ENCODE results near the gene ZNF439.
"Not testable (repeated sequence)": the region's sequence is repeated elsewhere in the genome, so short reads cannot be mapped to it uniquely, and the experiment has no call there.

The ZNF439 gene

GRCh38 chr19:11856596-11857250, 8.2 kb downstream of the ZNF439 start:
- peaks cover 26% of the 10 kb centered on the region; the same call in 1 of the 2 replicates for H3K9me3 ChIP-seq (ENCODE audit: insufficient read depth, low read depth, low read length)
- H3K27me3 ChIP-seq (ENCODE audit: insufficient read depth, low read length, poor library complexity, severe bottlenecking) = no peaks in the 10 kb centered on the region
- no peaks in the 10 kb centered on the region for H4K20me1 ChIP-seq (ENCODE audit: insufficient read depth, low read length, poor library complexity, severe bottlenecking)
- H3K79me2 ChIP-seq (ENCODE audit: insufficient read depth, low read length) = peaks cover 22% of the 10 kb centered on the region
- no peak overlapping the region for H3K9ac ChIP-seq (ENCODE audit: low read depth, low read length, poor library complexity, severe bottlenecking)
- TF ChIP-seq, protein P1, sequence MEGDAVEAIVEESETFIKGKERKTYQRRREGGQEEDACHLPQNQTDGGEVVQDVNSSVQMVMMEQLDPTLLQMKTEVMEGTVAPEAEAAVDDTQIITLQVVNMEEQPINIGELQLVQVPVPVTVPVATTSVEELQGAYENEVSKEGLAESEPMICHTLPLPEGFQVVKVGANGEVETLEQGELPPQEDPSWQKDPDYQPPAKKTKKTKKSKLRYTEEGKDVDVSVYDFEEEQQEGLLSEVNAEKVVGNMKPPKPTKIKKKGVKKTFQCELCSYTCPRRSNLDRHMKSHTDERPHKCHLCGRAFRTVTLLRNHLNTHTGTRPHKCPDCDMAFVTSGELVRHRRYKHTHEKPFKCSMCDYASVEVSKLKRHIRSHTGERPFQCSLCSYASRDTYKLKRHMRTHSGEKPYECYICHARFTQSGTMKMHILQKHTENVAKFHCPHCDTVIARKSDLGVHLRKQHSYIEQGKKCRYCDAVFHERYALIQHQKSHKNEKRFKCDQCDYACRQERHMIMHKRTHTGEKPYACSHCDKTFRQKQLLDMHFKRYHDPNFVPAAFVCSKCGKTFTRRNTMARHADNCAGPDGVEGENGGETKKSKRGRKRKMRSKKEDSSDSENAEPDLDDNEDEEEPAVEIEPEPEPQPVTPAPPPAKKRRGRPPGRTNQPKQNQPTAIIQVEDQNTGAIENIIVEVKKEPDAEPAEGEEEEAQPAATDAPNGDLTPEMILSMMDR (conservative IDR thresholded peaks at IDR 0.05; ENCODE audit: low read length) = no peak
- TF ChIP-seq EZH2phosphoT487 (IDR thresholded peaks at IDR 0.05; ENCODE audit: borderline replicate concordance) = no peak
- H2AFZ ChIP-seq (ENCODE audit: low read length) = no peak overlapping the region
- 0 out of 2 replicates have a peak, but pooled peaks cover 2% of the 10 kb centered on the region for H3K36me3 ChIP-seq (ENCODE audit: insufficient read depth, low read length)
- H3F3A ChIP-seq (ENCODE audit: low read depth) = no peaks in the 10 kb centered on the region
- no peaks in the 10 kb centered on the region for H3K4me1 ChIP-seq (ENCODE audit: insufficient read depth, low read length, poor library complexity, severe bottlenecking)
- H3K4me3 ChIP-seq (ENCODE audit: low read length, poor library complexity, severe bottlenecking) = no peak overlapping the region
- no peak overlapping the region for H3K4me2 ChIP-seq (ENCODE audit: low read depth, low read length, poor library complexity, severe bottlenecking)
- no peaks in the 10 kb centered on the region for H3K9me2 ChIP-seq (replicated peaks; ENCODE audit: low read depth, low read length)

DNA sequence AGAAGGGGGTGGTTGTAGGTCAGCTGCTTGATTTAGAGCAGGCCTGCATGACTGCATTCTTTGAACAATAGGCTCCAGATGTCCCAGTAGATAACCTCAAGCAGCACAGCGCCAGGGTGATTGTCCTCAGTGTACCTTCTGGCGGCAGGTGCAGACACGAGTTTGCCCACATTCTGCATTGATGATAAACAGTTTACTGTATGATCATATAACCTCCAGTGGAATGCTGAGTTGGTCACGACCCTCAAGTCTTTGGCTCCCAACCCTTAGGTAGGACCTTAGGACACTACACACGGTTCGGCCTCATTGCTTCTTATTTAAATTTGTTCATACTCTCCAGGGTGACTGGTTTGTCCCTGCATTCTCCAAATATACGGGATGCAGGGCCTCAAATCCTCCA, 12.2 kb downstream of the ZNF439 start:
- Histone ChIP-seq H4K20me1 (ENCODE audit: insufficient read depth, low read length, poor library complexity, severe bottlenecking) (no peaks in the 10 kb centered on the region), H3K79me2 (ENCODE audit: insufficient read depth, low read length) (no peaks in the 10 kb centered on the region), H3K9me2 (replicated peaks; ENCODE audit: low read depth, low read length) (no peaks in the 10 kb centered on the region), H3F3A (ENCODE audit: low read depth) (no peaks in the 10 kb centered on the region), H3K4me3 (ENCODE audit: low read length, poor library complexity, severe bottlenecking) (no peak overlapping the region), H3K27me3 (ENCODE audit: insufficient read depth, low read length, poor library complexity, severe bottlenecking) (no peaks in the 10 kb centered on the region), H2AFZ (ENCODE audit: low read length) (no peak overlapping the region), H3K4me2 (ENCODE audit: low read depth, low read length, poor library complexity, severe bottlenecking) (no peak overlapping the region), H3K4me1 (ENCODE audit: insufficient read depth, low read length, poor library complexity, severe bottlenecking) (no peaks in the 10 kb centered on the region), H3K36me3 (ENCODE audit: insufficient read depth, low read length) (peaks cover under 1% of the 10 kb centered on the region; the same call in 1 of the 2 replicates), H3K9ac (ENCODE audit: low read depth, low read length, poor library complexity, severe bottlenecking) (no peak overlapping the region), H3K9me3 (ENCODE audit: insufficient read depth, low read depth, low read length) (peaks cover 19% of the 10 kb centered on the region; the same call in 1 of the 2 replicates)
- TF ChIP-seq EZH2phosphoT487 (IDR thresholded peaks at IDR 0.05; ENCODE audit: borderline replicate concordance) = no peak
- TF ChIP-seq, protein P1 (conservative IDR thresholded peaks at IDR 0.05; ENCODE audit: low read length) = no peak

GRCh38 chr19:11861301-11861700, 12.8 kb downstream of the ZNF439 start:
- H3K27me3 ChIP-seq (ENCODE audit: insufficient read depth, low read length, poor library complexity, severe bottlenecking) = no peaks in the 10 kb centered on the region
- no peak overlapping the region for H3K4me3 ChIP-seq (ENCODE audit: low read length, poor library complexity, severe bottlenecking)
- no peak overlapping the region for H2AFZ ChIP-seq (ENCODE audit: low read length)
- H3K9me2 ChIP-seq (replicated peaks; ENCODE audit: low read depth, low read length) = no peaks in the 10 kb centered on the region
- TF ChIP-seq EZH2phosphoT487 (IDR thresholded peaks at IDR 0.05; ENCODE audit: borderline replicate concordance) = no peak
- TF ChIP-seq, protein P1 (conservative IDR thresholded peaks at IDR 0.05; ENCODE audit: low read length) = no peak
- H3F3A ChIP-seq (ENCODE audit: low read depth) = no peaks in the 10 kb centered on the region
- H3K9ac ChIP-seq (ENCODE audit: low read depth, low read length, poor library complexity, severe bottlenecking) = no peak overlapping the region
- H4K20me1 ChIP-seq (ENCODE audit: insufficient read depth, low read length, poor library complexity, severe bottlenecking) = no peaks in the 10 kb centered on the region
- peaks cover 6% of the 10 kb centered on the region for H3K36me3 ChIP-seq (ENCODE audit: insufficient read depth, low read length)
- no peaks in the 10 kb centered on the region for H3K4me1 ChIP-seq (ENCODE audit: insufficient read depth, low read length, poor library complexity, severe bottlenecking)
- H3K4me2 ChIP-seq (ENCODE audit: low read depth, low read length, poor library complexity, severe bottlenecking) = no peak overlapping the region
- no peaks in the 10 kb centered on the region for H3K79me2 ChIP-seq (ENCODE audit: insufficient read depth, low read length)
- peaks cover 24% of the 10 kb centered on the region; the same call in 1 of the 2 replicates for H3K9me3 ChIP-seq (ENCODE audit: insufficient read depth, low read depth, low read length)

- peaks cover 40% of the 10 kb centered on the region for H3K36me3 ChIP-seq (ENCODE audit: insufficient read depth, low read length)
- not testable (repeated sequence) for H3K9ac ChIP-seq (ENCODE audit: low read depth, low read length, poor library complexity, severe bottlenecking); H3K4me3 ChIP-seq (ENCODE audit: low read length, poor library complexity, severe bottlenecking); H3K27me3 ChIP-seq (ENCODE audit: insufficient read depth, low read length, poor library complexity, severe bottlenecking); H3K9me2 ChIP-seq (replicated peaks; ENCODE audit: low read depth, low read length); H3K4me2 ChIP-seq (ENCODE audit: low read depth, low read length, poor library complexity, severe bottlenecking); H4K20me1 ChIP-seq (ENCODE audit: insufficient read depth, low read length, poor library complexity, severe bottlenecking); H3K79me2 ChIP-seq (ENCODE audit: insufficient read depth, low read length); H3K4me1 ChIP-seq (ENCODE audit: insufficient read depth, low read length, poor library complexity, severe bottlenecking); H2AFZ ChIP-seq (ENCODE audit: low read length); H3F3A ChIP-seq (ENCODE audit: low read depth)
- peaks cover 45% of the 10 kb centered on the region for H3K9me3 ChIP-seq (ENCODE audit: insufficient read depth, low read depth, low read length)
Measured at GRCh38 chr19:11867766-11868165, 19.2 kb downstream of the ZNF439 start.

Measured in Loucy (cell line).